GM12801 (cell line): ENCODE measurements around the gene FXR2.

Source experiments
- CTCF ChIP-seq: IDR thresholded peaks from one replicate; pipeline ENCODE4 v1.5.1; 2011; ENCODE audit warnings: control low read depth; ENCODE audit not compliant: insufficient read length; ENCODE audit errors: extremely low read depth

Gene FXR2

GRCh38 chr17:7611635-7612293 lies 2.9 kb downstream of the FXR2 start:
- TF ChIP-seq CTCF, result no peak

GRCh38 chr17:7610641-7611040 lies 4.1 kb downstream of the FXR2 start:
- TF ChIP-seq CTCF, result no peak

GRCh38 chr17:7606280-7606679 lies 8.4 kb downstream of the FXR2 start:
- no peak for TF ChIP-seq CTCF

GRCh38 chr17:7593296-7593695 lies 21.4 kb downstream of the FXR2 start:
- TF ChIP-seq CTCF, result no peak

GRCh38 chr17:7592422-7593021 lies 22.2 kb downstream of the FXR2 start:
- no peak for TF ChIP-seq CTCF

GRCh38 chr17:7591596-7591995 lies 23.1 kb downstream of the FXR2 start:
- no peak for TF ChIP-seq CTCF

GRCh38 chr17:7590743-7591142 lies 24.0 kb downstream of the FXR2 start:
- no peak for TF ChIP-seq CTCF
